C1 segment of cervical spinal cord (tissue), 14 donors: Measurements from ENCODE around the gene OPN5.

ENCODE experiments used
- DNase-seq, 14 donors: peaks; one replicate each; lab custom pipeline; 2025; lab: John Stamatoyannopoulos, UW

OPN5 gene

DNA sequence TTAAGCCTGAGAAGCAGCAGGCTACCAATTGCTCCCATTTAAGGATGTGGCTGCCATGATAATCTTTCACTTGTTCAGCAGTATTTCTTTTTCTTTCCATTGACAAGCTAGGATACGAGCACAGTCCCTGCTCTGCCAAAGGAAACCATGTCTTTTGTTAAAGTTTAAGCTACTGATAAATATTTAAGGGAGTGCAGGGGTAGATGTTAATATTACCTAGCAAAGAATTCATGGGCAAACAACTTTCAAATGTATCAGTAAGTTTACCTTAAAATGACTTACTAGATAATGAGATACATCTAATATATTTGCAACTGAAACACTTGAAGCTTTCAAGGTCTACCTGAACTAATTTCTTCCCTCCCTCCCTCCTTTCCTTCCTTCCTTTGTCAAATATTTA, 77.3 kb downstream of the OPN5 start:
- no peak for DNase-seq

- DNase-seq = no peak
Observed at GRCh38 chr6:47862731-47863130, 80.9 kb downstream of the OPN5 start.

DNA sequence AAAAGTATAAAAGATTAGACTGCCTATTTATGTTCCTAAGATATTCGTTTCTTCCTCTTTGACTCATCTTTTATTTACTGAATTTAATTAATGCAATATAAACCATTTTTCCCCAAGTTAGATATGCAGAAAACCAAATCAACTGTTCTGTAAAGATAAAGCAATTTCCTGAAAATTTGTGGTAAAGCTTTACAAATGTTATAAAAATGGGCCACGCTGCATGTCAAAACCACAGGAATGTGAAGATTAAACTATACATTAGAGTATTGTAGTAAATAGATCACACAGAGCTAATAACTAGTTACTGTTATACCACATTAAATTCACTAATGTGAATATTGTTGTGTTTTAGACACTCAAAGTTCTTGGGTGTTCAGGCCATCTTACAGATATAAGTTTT, 83.4 kb downstream of the OPN5 start:
- no peak for DNase-seq

DNA sequence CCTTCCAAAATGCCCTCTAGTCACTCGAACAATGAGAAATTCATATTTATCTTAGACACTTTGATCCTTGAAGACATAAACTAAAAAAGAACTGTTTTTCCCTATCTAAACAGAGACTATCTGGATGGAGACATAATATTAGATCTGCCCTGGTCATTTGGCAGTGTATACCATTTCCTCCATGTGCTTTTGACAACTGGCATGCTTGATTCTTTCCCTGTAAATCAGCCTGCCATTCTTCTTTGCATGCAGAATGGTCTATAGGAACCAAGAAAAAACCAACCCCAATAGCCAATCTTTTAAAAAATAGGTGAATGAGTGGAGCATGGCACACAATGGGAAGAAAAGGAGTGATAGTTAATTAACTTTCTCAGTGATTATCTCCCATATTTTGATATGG, 93.8 kb downstream of the OPN5 start:
- no peak for DNase-seq
